Peyer's patch (tissue), 4 donors: Measurements from ENCODE around the gene CLUH. TPM values are rescaled to one million over a fixed set of nuclear protein-coding genes. Genes with fewer than 3 reads are reported as not detected.

ENCODE experiments used
- DNase-seq, 3 donors: peaks; one replicate each; pipeline ENCODE4 v3.0.0-alpha.2; 2017 to 2019
- H3K27ac ChIP-seq, 4 donors: fragments of 200-600 bp; sonication (generic); one replicate each; pipeline ENCODE4 v1.5.1; 2016 to 2019
- H3K27me3 ChIP-seq, 2 donors: fragments of 200-600 bp; sonication (generic); one replicate each; pipeline ENCODE4 v1.5.1; 2019
- H3K36me3 ChIP-seq, 3 donors: fragments of 200-600 bp; sonication (generic); one replicate each; pipeline ENCODE4 v1.5.1; 2016 to 2019
- H3K4me1 ChIP-seq, 4 donors: fragments of 200-600 bp; sonication (generic); one replicate each; pipeline ENCODE4 v1.5.1; 2016 to 2019
- H3K4me3 ChIP-seq, 4 donors: fragments of 200-600 bp; sonication (generic); 1 replicate in 3 of 4; 2 replicates in 1 of 4; pipeline ENCODE4 v1.5.1; 2016 to 2019; ENCODE audit warnings: mild to moderate bottlenecking in 1 of 4
- H3K9me3 ChIP-seq, 4 donors: fragments of 200-600 bp; sonication (generic); one replicate each; pipeline ENCODE4 v1.5.1; 2016 to 2019; ENCODE audit warnings: mild to moderate bottlenecking in 1 of 4
- CTCF ChIP-seq, 6 experiments: fragments of 450-650 bp in 4 of 6; fragments of 200-600 bp in 2 of 6; sonication (generic) in 1 of 6; IDR thresholded peaks; one replicate each; pipeline ENCODE4 v1.5.1; 2017 to 2019; ENCODE audit warnings: antibody characterized with exemption in 6 of 6, mild to moderate bottlenecking in 3 of 6, moderate library complexity in 1 of 6
- POLR2A ChIP-seq, 2 donors: fragments of 450-650 bp; IDR thresholded peaks; one replicate each; pipeline ENCODE4 v1.5.1; 2017; ENCODE audit warnings: antibody characterized with exemption in 2 of 2, mild to moderate bottlenecking in 2 of 2, moderate library complexity in 2 of 2
- total RNA-seq, 4 donors: library from RNA; depleted of rRNA; stranded (reverse); fragments of >200 nt; gene quantifications; one replicate each; pipeline ENCODE4 v1.1.0, GENCODE V29; 2016

Gene CLUH
- total RNA-seq, 4 donors from 2014 or later: 127 to 323 (median 225) TPM

GRCh38 chr17:2690165-2691068 lies 21.1 kb downstream of the CLUH start:
- DNase-seq: peak in 2 of 3 donors; percentile 14 to 49
- Histone ChIP-seq H3K27ac (no peak overlapping the region), H3K27me3 (no peaks in the 10 kb centered on the region), H3K36me3 (peaks cover 0 to 59% (median 0%) of the 10 kb centered on the region in 3 donors), H3K9me3 (no peaks in the 10 kb centered on the region), H3K4me3 (no peak overlapping the region), H3K4me1 (no peaks in the 10 kb centered on the region)
- no peak for TF ChIP-seq POLR2A (IDR thresholded peaks at IDR 0.05)
- no peak for TF ChIP-seq CTCF (IDR thresholded peaks at IDR 0.05)

GRCh38 chr17:2689411-2690164 lies 22.0 kb downstream of the CLUH start:
- Histone ChIP-seq H3K27ac (no peak overlapping the region), H3K36me3 (peaks cover 0 to 50% (median 0%) of the 10 kb centered on the region in 3 donors)
- no peak for TF ChIP-seq CTCF (IDR thresholded peaks at IDR 0.05)
- no peak for TF ChIP-seq POLR2A (IDR thresholded peaks at IDR 0.05)

GRCh38 chr17:2688351-2689342 lies 22.9 kb downstream of the CLUH start:
- Histone ChIP-seq H3K4me3 (no peak overlapping the region), H3K4me1 (no peaks in the 10 kb centered on the region), H3K36me3 (peaks cover 0 to 49% (median 0%) of the 10 kb centered on the region in 3 donors), H3K27ac (no peak overlapping the region), H3K27me3 (no peaks in the 10 kb centered on the region), H3K9me3 (no peaks in the 10 kb centered on the region)
- DNase-seq: peak; percentile 15 to 53 (median 50)
- TF ChIP-seq CTCF (IDR thresholded peaks at IDR 0.05) (no peak), POLR2A (IDR thresholded peaks at IDR 0.05) (no peak)

More at GRCh38 chr17:2689411-2690164, 22.0 kb downstream of the CLUH start:
- peak; percentile 35 to 67 (median 52) for DNase-seq
- Histone ChIP-seq H3K27me3 (no peaks in the 10 kb centered on the region), H3K4me1 (no peaks in the 10 kb centered on the region), H3K9me3 (no peaks in the 10 kb centered on the region), H3K4me3 (no peak overlapping the region)

- H3K36me3 ChIP-seq: peaks cover 0 to 50% (median 0%) of the 10 kb centered on the region in 3 donors
- H3K9me3 ChIP-seq: no peaks in the 10 kb centered on the region
- H3K4me1 ChIP-seq: no peaks in the 10 kb centered on the region
- no peaks in the 10 kb centered on the region for H3K27me3 ChIP-seq
- H3K4me3 ChIP-seq: no peak overlapping the region
- DNase-seq: no peak
- no peak overlapping the region for H3K27ac ChIP-seq
- TF ChIP-seq POLR2A (IDR thresholded peaks at IDR 0.05) (no peak), CTCF (IDR thresholded peaks at IDR 0.05) (no peak)
Measured at GRCh38 chr17:2687074-2687418, 24.5 kb downstream of the CLUH start.

GRCh38 chr17:2685696-2686095 lies 25.9 kb downstream of the CLUH start:
- DNase-seq: no peak
- H3K9me3 ChIP-seq: no peaks in the 10 kb centered on the region
- no peaks in the 10 kb centered on the region for H3K4me1 ChIP-seq
- no peaks in the 10 kb centered on the region for H3K27me3 ChIP-seq
- TF ChIP-seq POLR2A (IDR thresholded peaks at IDR 0.05) (no peak), CTCF (IDR thresholded peaks at IDR 0.05) (no peak)
- peaks cover 0 to 52% (median 0%) of the 10 kb centered on the region in 3 donors for H3K36me3 ChIP-seq
- no peak overlapping the region for H3K4me3 ChIP-seq
- no peak overlapping the region for H3K27ac ChIP-seq
